ENCODE results near the gene VHLL. TPM values are rescaled to one million over a fixed set of nuclear protein-coding genes. Genes with fewer than 3 reads are reported as not detected.

Gene VHLL
- total and polyA plus RNA-seq, 2 of the 13 experiments (the other 11 are each of a cell fraction or from before 2014, with no cell fraction given), result 0.24 TPM; not detected in 1

GRCh38 chr1:156291226-156292061 is 7.7 kb downstream of the VHLL start (continued):
- TF ChIP-seq ZNF691 (CRISPR knock-in tag; IDR thresholded peaks at IDR 0.05; ENCODE audit: borderline replicate concordance, low read depth), result peak; percentile 35; the same call in 1 of the 2 replicates
- 0 out of 2 replicates have a peak, but pooled peaks have one; percentile 46 for TF ChIP-seq TFDP2 (CRISPR knock-in tag; IDR thresholded peaks at IDR 0.05)
- TF ChIP-seq POLR2G (IDR thresholded peaks at IDR 0.05; ENCODE audit: low read depth, low read length), result peak; percentile 87
- TF ChIP-seq NFATC3 (CRISPR knock-in tag; IDR thresholded peaks at IDR 0.05), result 0 out of 2 replicates have a peak, but pooled peaks have one; percentile 34
- TF ChIP-seq PTBP1 (IDR thresholded peaks at IDR 0.05; ENCODE audit: low read depth, low read length, poor library complexity, severe bottlenecking), result peak; percentile 26
- no peak for TF ChIP-seq RFX5 (IDR thresholded peaks at IDR 0.05; ENCODE audit: low read depth, low read length)
- no peak for TF ChIP-seq KIAA2018 (CRISPR knock-in tag; IDR thresholded peaks at IDR 0.05; ENCODE audit: borderline replicate concordance)
- no peak; the same call in 1 of the 2 replicates for TF ChIP-seq RCOR2 (CRISPR knock-in tag; IDR thresholded peaks at IDR 0.05)
- TF ChIP-seq ZNF564 (CRISPR knock-in tag; IDR thresholded peaks at IDR 0.05), result no peak
- TF ChIP-seq MEIS2 (CRISPR knock-in tag; IDR thresholded peaks at IDR 0.05), result peak; percentile 73
- peak; percentile 49; the same call in 1 of the 2 replicates for TF ChIP-seq MNT (IDR thresholded peaks at IDR 0.05)
- no peak for TF ChIP-seq EHMT2 (IDR thresholded peaks at IDR 0.05; ENCODE audit: borderline replicate concordance, low read depth, low read length)
- no peak for TF ChIP-seq SCMH1 (CRISPR knock-in tag; IDR thresholded peaks at IDR 0.05; ENCODE audit: borderline replicate concordance)
- TF ChIP-seq GATAD2A (CRISPR knock-in tag; IDR thresholded peaks at IDR 0.05), result peak; percentile 85
- TF ChIP-seq GTF2F1 (IDR thresholded peaks at IDR 0.05; ENCODE audit: low read length), result no peak
- TF ChIP-seq PLSCR1 (CRISPR knock-in tag; IDR thresholded peaks at IDR 0.05; ENCODE audit: borderline replicate concordance), result no peak
